Renal cortex interstitium (tissue), 15 donors: ENCODE results near the gene FOXE1. TPM values are rescaled to one million over a fixed set of nuclear protein-coding genes. Genes with fewer than 3 reads are reported as not detected.

Experiments
- DNase-seq, 11 donors: peaks; one replicate each; pipeline ENCODE4 v3.0.0-alpha.2; 2013; ENCODE audit warnings: low read depth in 9 of 11, low spot score in 4 of 11; ENCODE audit errors: extremely low read depth in 1 of 11
- long read RNA-seq, 16 experiments: transcript quantifications; one replicate each; lab custom pipeline, GENCODE V29; 2026
- polyA plus RNA-seq, 3 donors: library from polyadenylated mRNA; unstranded; fragments of 120-200 nt; gene quantifications; one replicate each; pipeline ENCODE4 v1.2.1, GENCODE V29; 2013; ENCODE audit not compliant: insufficient read length in 3 of 3

Gene FOXE1
- polyA plus RNA-seq = under 1 TPM in 1 of 3 donors, not detected in 2; 0.06 TPM
- long read RNA-seq, donor 1 = 0 reads
- long read RNA-seq, donor 2 = 0 reads
- long read RNA-seq, donor 3 = 0 reads
- long read RNA-seq, donor 4 = 0 reads
- long read RNA-seq, donor 5 = 0 reads
- long read RNA-seq, donor 6 = 0 reads
- long read RNA-seq, donor 7 = 0 reads
- long read RNA-seq, donor 8 = 0 reads
- long read RNA-seq, donor 9 = 0 reads
- long read RNA-seq, donor 10 = 0 reads
- long read RNA-seq, donor 11, partial matches to known transcripts = 0 of 1 reads
- long read RNA-seq, donor 11, other reads (novel, unspliced or antisense) = 0 of 1 reads
- long read RNA-seq, donor 12, partial matches to known transcripts = 0 of 1 reads
- long read RNA-seq, donor 12, other reads (novel, unspliced or antisense) = 0 of 1 reads
- long read RNA-seq, donor 13 = 0 reads
- long read RNA-seq, donor 14 = 0 reads
- long read RNA-seq, donor 15 = 0 reads
- long read RNA-seq, donor 16 = 0 reads

GRCh38 chr9:97853056-97853843, at the start of gene FOXE1:
FOXE1 (plus strand) TSS chr9:97853226; CDS start chr9:97853915, 689 bp downstream.
- no peak for DNase-seq

- DNase-seq = no peak
These were observed 49.0 kb upstream of the FOXE1 start for GRCh38 chr9:97804059-97804365.

DNA sequence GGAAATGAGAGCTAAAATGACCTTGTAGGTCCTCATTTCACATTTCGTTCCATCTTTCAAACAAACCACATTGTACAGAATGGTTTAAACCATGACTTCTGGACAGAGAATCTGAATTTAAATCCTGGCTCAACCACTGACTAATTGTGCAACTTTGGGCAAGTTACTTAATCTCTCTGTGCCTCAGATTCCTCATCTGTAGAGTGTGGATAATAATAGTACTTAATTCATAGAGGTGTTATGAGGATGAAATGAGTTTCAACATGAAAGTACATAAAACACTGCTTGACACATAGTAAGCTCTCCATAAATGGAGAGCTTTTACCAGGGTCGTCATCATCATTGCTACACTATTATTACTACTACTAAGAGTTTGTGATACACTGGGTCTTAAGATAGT, 46.3 kb upstream of the FOXE1 start:
- no peak for DNase-seq

GRCh38 chr9:97807681-97808080, 45.3 kb upstream of the FOXE1 start:
- DNase-seq = no peak

DNA sequence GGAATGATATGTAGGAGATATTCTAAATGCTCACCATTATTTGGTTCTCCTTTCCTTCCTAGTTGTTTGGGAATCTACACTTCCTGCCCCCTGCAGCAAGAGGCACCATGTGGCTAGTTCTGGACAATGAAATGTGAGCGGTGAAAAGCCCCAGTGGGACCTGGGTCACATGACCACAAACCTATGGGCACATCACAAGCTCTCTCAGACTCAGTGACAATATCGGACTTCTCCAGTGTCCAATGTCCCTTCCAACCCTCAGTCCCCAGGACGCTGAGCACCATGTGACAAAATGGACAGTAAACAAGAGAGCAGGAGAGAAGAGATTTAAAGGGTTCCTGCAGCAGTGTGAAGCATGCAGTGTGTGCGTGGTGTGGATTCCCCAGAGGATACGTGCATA, 44.6 kb upstream of the FOXE1 start:
- no peak for DNase-seq

DNA sequence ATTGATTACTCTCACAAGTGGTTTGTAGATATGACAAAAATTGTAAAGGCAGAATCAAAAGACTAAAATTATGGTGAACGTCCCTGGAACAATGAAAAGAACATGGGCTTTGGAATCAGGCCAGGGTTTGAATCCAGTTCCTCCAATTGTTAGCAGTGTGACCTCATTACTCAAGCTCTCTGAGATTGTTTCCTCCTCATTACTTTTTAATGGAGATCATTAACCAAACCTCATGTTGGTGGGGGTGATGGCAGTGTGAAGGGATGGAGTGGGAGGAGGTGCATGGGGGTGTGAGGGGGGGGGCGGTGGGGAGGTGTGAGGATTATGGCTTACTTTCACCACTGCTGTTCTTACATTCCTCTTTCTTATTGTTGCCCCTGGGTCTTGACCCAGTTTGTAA, 44.1 kb upstream of the FOXE1 start:
- peak in 1 of 11 donors; percentile 25 for DNase-seq

DNA sequence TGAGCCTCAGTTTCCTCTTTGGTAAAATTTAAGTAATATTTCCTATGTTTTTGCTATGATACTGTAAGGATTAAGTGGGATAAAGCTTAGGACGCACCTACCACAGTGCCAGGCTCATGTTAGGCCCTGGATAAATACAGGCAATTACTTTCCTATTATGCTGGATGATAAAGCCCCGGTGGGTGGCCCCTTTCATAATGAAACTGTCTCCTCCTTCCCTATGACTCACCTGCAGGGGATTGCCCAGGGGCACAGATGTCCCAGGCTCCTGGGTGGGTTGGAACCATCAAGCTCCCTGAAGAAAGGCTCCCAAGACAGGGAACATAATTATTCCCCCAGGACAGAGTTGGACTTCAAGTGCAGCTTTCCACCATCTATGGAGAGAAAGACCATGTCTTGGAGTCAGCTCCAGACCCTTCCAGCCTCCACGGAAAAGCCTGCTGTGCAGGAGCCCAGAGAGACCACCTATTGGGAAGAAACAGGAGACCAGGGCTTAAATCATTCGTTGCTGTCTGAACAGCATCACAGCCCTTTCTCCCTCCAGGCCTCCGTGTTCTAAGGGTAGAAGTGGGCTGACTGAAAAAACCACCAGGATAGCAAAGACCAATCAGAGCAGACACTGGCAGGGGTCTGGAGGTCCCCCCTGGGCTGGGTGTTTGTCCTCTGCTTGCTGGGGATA, 43.2 kb upstream of the FOXE1 start:
- DNase-seq = no peak

GRCh38 chr9:97811533-97812246, 41.3 kb upstream of the FOXE1 start:
- no peak for DNase-seq

- no peak for DNase-seq
These were observed 40.8 kb upstream of the FOXE1 start for GRCh38 chr9:97812247-97812543.

DNA sequence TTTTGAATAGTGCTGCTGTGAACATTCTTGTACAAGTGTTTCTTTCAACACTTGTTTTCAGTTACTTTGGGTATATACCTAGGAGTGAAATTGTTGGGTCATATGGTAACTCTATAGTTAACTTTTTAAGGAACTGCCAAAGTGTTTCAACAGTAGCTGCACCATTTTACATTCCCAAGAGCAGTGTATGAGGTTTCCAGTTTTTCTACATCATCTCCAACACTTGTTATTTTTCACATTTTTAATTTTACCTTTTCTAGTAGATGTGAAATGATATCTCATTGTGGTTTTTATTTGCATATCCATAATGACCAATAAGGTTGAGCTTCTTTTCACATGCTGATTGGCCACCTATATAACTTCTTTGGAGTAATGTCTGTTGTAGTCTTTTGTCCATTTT, 40.0 kb upstream of the FOXE1 start:
- no peak for DNase-seq

DNA sequence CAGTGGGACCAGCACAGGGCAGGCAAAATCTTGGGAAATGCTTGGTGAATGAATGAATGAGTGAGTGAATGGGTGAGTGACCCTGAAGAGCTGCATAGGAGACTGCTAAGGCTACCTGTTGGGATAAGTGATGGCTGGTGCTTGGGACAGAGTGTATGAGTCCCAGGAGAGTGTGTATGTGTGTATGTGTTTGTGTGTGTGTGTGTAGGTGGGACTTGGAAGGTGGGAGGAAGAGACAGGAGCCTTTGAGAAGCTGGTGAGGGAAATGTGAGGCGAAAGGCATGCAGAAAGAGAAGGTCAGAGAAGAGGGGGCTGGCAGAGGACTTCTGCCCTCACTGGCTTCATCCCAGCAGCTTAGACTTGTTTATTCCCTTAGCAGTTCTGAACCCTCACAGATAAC, 33.3 kb upstream of the FOXE1 start:
- DNase-seq = no peak

GRCh38 chr9:97820373-97820772, 32.7 kb upstream of the FOXE1 start:
- DNase-seq = no peak

- DNase-seq = no peak
These were observed 21.9 kb upstream of the FOXE1 start for GRCh38 chr9:97830884-97831829.

DNA sequence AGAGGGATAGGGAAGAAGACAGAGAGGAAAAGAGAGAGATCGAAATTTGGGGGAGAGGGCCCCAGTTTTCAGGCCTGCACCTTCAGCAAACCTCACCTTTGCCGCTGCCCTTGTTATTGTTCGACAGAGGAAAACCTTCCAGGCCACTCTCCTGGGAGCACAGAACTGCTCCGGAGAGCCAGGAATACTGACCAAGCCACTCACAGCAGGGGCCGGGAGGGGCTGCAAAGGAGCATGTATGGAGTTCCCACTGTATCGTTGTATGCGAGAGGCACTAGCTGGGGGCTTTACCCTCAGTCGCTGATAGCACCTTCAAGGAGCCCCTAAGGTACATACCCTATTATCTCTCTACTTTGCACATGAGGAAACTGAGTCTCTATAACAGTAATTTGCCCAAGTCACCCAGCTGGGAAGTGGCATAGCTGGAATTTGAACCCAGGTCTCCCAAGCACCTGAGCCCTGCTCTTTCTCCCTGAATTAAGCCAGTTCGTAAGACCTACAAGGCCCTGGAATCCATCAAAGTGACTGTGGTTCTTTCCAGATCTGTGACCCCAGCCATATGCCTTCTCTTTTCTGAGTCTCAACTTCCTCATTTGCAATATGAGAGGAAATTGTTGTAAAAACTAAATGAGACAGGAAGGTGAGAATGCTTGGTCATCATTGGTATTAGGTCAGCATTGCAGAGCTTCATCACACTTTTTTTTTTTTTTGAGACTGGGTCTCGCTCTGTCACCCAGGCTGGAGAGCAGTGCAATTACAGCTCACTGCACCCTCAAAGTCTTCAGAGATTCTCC, 21.0 kb upstream of the FOXE1 start:
- DNase-seq = no peak

GRCh38 chr9:97840521-97840920, 12.5 kb upstream of the FOXE1 start:
- DNase-seq = no peak

DNA sequence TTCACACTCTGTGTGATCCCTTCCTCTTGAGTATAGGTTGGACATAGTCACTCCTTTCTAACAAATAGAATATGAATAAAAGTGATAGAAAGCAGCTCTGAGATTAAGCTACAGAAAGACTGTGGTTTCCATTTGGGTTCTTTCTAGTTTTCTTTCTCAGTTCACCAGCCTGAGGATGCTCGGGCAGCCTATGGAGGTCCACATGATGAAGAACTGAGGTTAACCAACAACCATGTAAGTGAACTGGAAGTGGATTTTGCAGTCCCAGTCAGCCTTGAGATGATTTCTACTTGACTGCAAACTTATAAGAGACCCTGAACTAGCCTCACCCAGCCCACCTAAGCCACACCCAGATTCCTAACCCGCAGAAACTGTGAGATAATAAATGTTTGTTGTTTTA, 10.1 kb upstream of the FOXE1 start:
- DNase-seq = no peak

DNA sequence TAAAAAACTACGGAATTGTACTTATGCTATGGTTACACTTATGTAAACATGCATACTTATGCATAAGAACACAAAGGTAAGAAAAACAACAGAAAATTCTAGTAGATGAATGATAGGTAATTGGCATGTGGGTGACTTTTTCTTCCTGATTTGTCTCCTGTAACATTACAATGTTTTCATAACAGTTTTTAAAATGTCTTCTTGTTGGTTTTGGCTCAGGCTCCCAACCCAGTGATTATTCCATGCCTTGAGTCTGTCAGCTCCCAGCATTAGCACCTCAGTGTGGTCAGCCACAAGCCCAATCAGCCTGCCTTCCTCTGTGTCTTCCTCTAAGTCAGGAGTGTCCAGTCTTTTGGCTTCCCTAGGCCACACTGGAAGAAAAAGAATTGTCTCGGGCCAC, 7.9 kb upstream of the FOXE1 start:
- DNase-seq = no peak

DNA sequence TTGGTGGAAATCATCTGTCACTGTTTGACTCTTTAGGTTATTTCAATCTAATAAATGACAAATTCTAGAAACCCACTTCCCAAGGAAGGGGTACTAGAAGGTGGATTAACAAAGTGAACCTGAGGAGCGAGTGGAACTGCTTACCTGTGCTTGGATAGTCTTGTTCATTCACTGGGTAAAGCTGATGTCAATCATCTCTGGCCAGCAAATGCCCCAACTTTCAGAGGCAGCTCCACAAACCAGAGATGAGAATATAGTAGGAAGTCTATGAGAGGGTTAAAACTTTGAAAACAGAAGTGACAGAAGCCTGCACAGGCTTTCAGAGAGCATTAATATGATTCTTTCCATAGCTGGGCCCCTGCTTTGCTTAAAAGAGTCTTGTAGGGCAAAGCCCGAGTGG, 7.3 kb upstream of the FOXE1 start:
- no peak for DNase-seq
